PC-3 (cell line): ENCODE data around the gene NTRK2.

Experiments
- EZH2 ChIP-seq: fragments of 300-600 bp; sonication (generic); IDR thresholded peaks from one replicate; pipeline ENCODE4 v1.6.1; 2017; ENCODE audit warnings: antibody characterized with exemption, mild to moderate bottlenecking, low read length; ENCODE audit not compliant: unreplicated experiment
- EZH2phosphoT487 ChIP-seq: fragments of 300-600 bp; sonication (generic); IDR thresholded peaks from 2 replicates; pipeline ENCODE4 v1.6.1; 2018; ENCODE audit warnings: mild to moderate bottlenecking, antibody characterized with exemption, low read length, borderline replicate concordance
- TF ChIP-seq, protein P1 (sequence below): fragments of 300-600 bp; sonication (generic); conservative IDR thresholded peaks from 2 replicates; pipeline ENCODE4 v1.5.1; 2017; ENCODE audit warnings: antibody characterized with exemption, low read depth, mild to moderate bottlenecking, low read length

GRCh38 chr9:84620338-84620737 is 49.2 kb upstream of the NTRK2 start:
- TF ChIP-seq EZH2phosphoT487 = no peak
- TF ChIP-seq, protein P1, sequence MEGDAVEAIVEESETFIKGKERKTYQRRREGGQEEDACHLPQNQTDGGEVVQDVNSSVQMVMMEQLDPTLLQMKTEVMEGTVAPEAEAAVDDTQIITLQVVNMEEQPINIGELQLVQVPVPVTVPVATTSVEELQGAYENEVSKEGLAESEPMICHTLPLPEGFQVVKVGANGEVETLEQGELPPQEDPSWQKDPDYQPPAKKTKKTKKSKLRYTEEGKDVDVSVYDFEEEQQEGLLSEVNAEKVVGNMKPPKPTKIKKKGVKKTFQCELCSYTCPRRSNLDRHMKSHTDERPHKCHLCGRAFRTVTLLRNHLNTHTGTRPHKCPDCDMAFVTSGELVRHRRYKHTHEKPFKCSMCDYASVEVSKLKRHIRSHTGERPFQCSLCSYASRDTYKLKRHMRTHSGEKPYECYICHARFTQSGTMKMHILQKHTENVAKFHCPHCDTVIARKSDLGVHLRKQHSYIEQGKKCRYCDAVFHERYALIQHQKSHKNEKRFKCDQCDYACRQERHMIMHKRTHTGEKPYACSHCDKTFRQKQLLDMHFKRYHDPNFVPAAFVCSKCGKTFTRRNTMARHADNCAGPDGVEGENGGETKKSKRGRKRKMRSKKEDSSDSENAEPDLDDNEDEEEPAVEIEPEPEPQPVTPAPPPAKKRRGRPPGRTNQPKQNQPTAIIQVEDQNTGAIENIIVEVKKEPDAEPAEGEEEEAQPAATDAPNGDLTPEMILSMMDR = no peak
- no peak for TF ChIP-seq EZH2
